LNCaP clone FGC (cell line): ENCODE results near the gene NRCAM.
A peak's percentile ranks its signal among the peaks of the same experiment; 100 is the strongest.

ENCODE experiments used
- DNase-seq: peaks from one replicate; pipeline ENCODE4 v3.0.0-alpha.2; 2011; ENCODE audit warnings: low read depth
- H3K4me3 ChIP-seq: 2 replicates; pipeline ENCODE4 v1.5.1; 2011; ENCODE audit warnings: mild to moderate bottlenecking, low read depth, low read length, control low read depth
- CTCF ChIP-seq: IDR thresholded peaks from 2 replicates; pipeline ENCODE4 v1.5.1; 2012; ENCODE audit warnings: mild to moderate bottlenecking; ENCODE audit not compliant: control insufficient read depth, insufficient read depth; ENCODE audit errors: extremely low read depth

NRCAM gene

GRCh38 chr7:108335269-108335918 is 120.8 kb downstream of the NRCAM start:
- TF ChIP-seq CTCF: no peak

GRCh38 chr7:108332937-108333336 is 123.3 kb downstream of the NRCAM start:
- no peak for TF ChIP-seq CTCF
- DNase-seq: no peak
- no peak overlapping the region for H3K4me3 ChIP-seq

More at GRCh38 chr7:108335269-108335918, 120.8 kb downstream of the NRCAM start:
- H3K4me3 ChIP-seq: no peak overlapping the region
- DNase-seq: peak; percentile 7

- TF ChIP-seq CTCF: no peak
- DNase-seq: no peak
- H3K4me3 ChIP-seq: no peak overlapping the region
These were observed 124.3 kb downstream of the NRCAM start for GRCh38 chr7:108331971-108332370.

GRCh38 chr7:108330227-108330626 is 126.0 kb downstream of the NRCAM start:
- no peak for DNase-seq
- H3K4me3 ChIP-seq: no peak overlapping the region
- no peak for TF ChIP-seq CTCF

GRCh38 chr7:108329514-108329913 is 126.7 kb downstream of the NRCAM start:
- no peak for TF ChIP-seq CTCF
- DNase-seq: no peak
- no peak overlapping the region for H3K4me3 ChIP-seq

- no peak for DNase-seq
- TF ChIP-seq CTCF: no peak
- no peak overlapping the region for H3K4me3 ChIP-seq
These were observed 128.0 kb downstream of the NRCAM start for GRCh38 chr7:108328174-108328651.

- H3K4me3 ChIP-seq: no peak overlapping the region
- DNase-seq: no peak
- no peak for TF ChIP-seq CTCF
These were observed 128.9 kb downstream of the NRCAM start for GRCh38 chr7:108327353-108327752.
